SK-N-SH treated with all-trans-retinoic acid at 6 μM for 48 hours (cell line): Measurements from ENCODE around the gene ERN1.

ENCODE experiments used
- ATAC-seq: fragments of 200-7000 bp; cut with Tn5 transposase; 3 replicates; pipeline ENCODE4 v1.9.1; 2020; ENCODE audit warnings: mild to moderate bottlenecking, moderate library complexity
- ARNTL ChIP-seq: fragments of 450-650 bp; formaldehyde crosslinking; IDR thresholded peaks from 2 replicates; pipeline ENCODE4 v1.5.0; 2020; ENCODE audit warnings: low read depth, mild to moderate bottlenecking, moderate library complexity, borderline replicate concordance
- BACH2 ChIP-seq: fragments of 250-450 bp; sonication (Bioruptor Pico); IDR thresholded peaks from 2 replicates; pipeline ENCODE4 v1.9.0; 2021; ENCODE audit warnings: mild to moderate bottlenecking, borderline replicate concordance
- CREB5 ChIP-seq: fragments of 250-450 bp; sonication (Bioruptor Pico); IDR thresholded peaks from 2 replicates; pipeline ENCODE4 v1.5.1; 2020; ENCODE audit warnings: low read depth, mild to moderate bottlenecking, moderate library complexity
- CSDC2 ChIP-seq: fragments of 250-450 bp; sonication (Bioruptor Pico); IDR thresholded peaks from 2 replicates; pipeline ENCODE4 v1.5.0; 2020; ENCODE audit warnings: mild to moderate bottlenecking, moderate library complexity
- ESRRG ChIP-seq: fragments of 250-450 bp; sonication (Bioruptor Pico); IDR thresholded peaks from 2 replicates; pipeline ENCODE4 v1.6.1; 2021; ENCODE audit warnings: mild to moderate bottlenecking
- GLIS3 ChIP-seq: fragments of 250-450 bp; sonication (Bioruptor Pico); IDR thresholded peaks from 2 replicates; pipeline ENCODE4 v1.5.0; 2020; ENCODE audit warnings: mild to moderate bottlenecking, moderate library complexity
- ISL1 ChIP-seq: fragments of 250-450 bp; sonication (Bioruptor Pico); IDR thresholded peaks from 2 replicates; pipeline ENCODE4 v2.1.2; 2022; ENCODE audit warnings: mild to moderate bottlenecking, moderate library complexity
- OSR1 ChIP-seq: fragments of 250-450 bp; sonication (Bioruptor Pico); IDR thresholded peaks from 2 replicates; pipeline ENCODE4 v1.8.0; 2022; ENCODE audit warnings: moderate library complexity, mild to moderate bottlenecking, inconsistent platforms
- POU6F1 ChIP-seq: fragments of 250-450 bp; sonication (Bioruptor Pico); IDR thresholded peaks from 2 replicates; pipeline ENCODE4 v1.8.0; 2021; ENCODE audit warnings: low read depth, mild to moderate bottlenecking, moderate library complexity, borderline replicate concordance
- PPARA ChIP-seq: fragments of 250-450 bp; sonication (Bioruptor Pico); IDR thresholded peaks from 2 replicates; pipeline ENCODE4 v1.5.0; 2020; ENCODE audit warnings: mild to moderate bottlenecking, borderline replicate concordance
- RARB ChIP-seq: fragments of 250-450 bp; sonication (Bioruptor Pico); IDR thresholded peaks from 2 replicates; pipeline ENCODE4 v1.8.0; 2021; ENCODE audit warnings: mild to moderate bottlenecking, moderate library complexity
- SNAI2 ChIP-seq: fragments of 250-450 bp; sonication (Bioruptor Pico); IDR thresholded peaks from 2 replicates; pipeline ENCODE4 v1.5.0; 2020; ENCODE audit warnings: mild to moderate bottlenecking, moderate library complexity
- TCF4 ChIP-seq: fragments of 250-450 bp; sonication (Bioruptor Pico); IDR thresholded peaks from 2 replicates; pipeline ENCODE4 v1.8.0; 2021; ENCODE audit warnings: mild to moderate bottlenecking, moderate library complexity, borderline replicate concordance
- TOX ChIP-seq: fragments of 250-450 bp; sonication (Bioruptor Pico); IDR thresholded peaks from 2 replicates; pipeline ENCODE4 v1.8.0; 2021; ENCODE audit warnings: mild to moderate bottlenecking, moderate library complexity, borderline replicate concordance
- ZC3H10 ChIP-seq: fragments of 250-450 bp; sonication (Bioruptor Pico); IDR thresholded peaks from 2 replicates; pipeline ENCODE4 v1.5.1; 2021; ENCODE audit warnings: mild to moderate bottlenecking, moderate library complexity
- ZFP3 ChIP-seq: fragments of 250-450 bp; sonication (Bioruptor Pico); IDR thresholded peaks from 2 replicates; pipeline ENCODE4 v1.5.0; 2020; ENCODE audit warnings: mild to moderate bottlenecking, moderate library complexity
- ZNF565 ChIP-seq: fragments of 450-650 bp; formaldehyde crosslinking; conservative IDR thresholded peaks from 2 replicates; pipeline ENCODE4 v1.5.0; 2020; ENCODE audit warnings: low read depth, mild to moderate bottlenecking, moderate library complexity
- ZNF70 ChIP-seq: fragments of 450-650 bp; formaldehyde crosslinking; IDR thresholded peaks from 2 replicates; pipeline ENCODE4 v1.5.0; 2020; ENCODE audit warnings: mild to moderate bottlenecking, moderate library complexity
- TF ChIP-seq, protein P1 (sequence below): fragments of 250-450 bp; sonication (Bioruptor Pico); IDR thresholded peaks from 2 replicates; pipeline ENCODE4 v1.5.1; 2021; ENCODE audit warnings: mild to moderate bottlenecking, moderate library complexity
- TF ChIP-seq, protein P2 (sequence below): fragments of 250-450 bp; sonication (Bioruptor Pico); IDR thresholded peaks from 2 replicates; pipeline ENCODE4 v1.5.0; 2020; ENCODE audit warnings: mild to moderate bottlenecking, moderate library complexity

The ERN1 gene

GRCh38 chr17:64087252-64088005, 42.5 kb downstream of the ERN1 start:
- TF ChIP-seq ARNTL (CRISPR knock-in tag) (no peak), TCF4 (no peak), ZNF565 (no peak), BACH2 (CRISPR knock-in tag) (no peak), GLIS3 (CRISPR knock-in tag) (no peak), SNAI2 (CRISPR knock-in tag) (no peak), ZFP3 (CRISPR knock-in tag) (no peak), CREB5 (no peak), TOX (CRISPR knock-in tag) (no peak), RARB (no peak), ISL1 (no peak), POU6F1 (no peak), ESRRG (no peak), CSDC2 (CRISPR knock-in tag) (no peak), PPARA (CRISPR knock-in tag) (no peak), ZNF70 (CRISPR knock-in tag) (no peak), OSR1 (CRISPR knock-in tag) (no peak), ZC3H10 (CRISPR knock-in tag) (no peak)
- TF ChIP-seq, protein P1, sequence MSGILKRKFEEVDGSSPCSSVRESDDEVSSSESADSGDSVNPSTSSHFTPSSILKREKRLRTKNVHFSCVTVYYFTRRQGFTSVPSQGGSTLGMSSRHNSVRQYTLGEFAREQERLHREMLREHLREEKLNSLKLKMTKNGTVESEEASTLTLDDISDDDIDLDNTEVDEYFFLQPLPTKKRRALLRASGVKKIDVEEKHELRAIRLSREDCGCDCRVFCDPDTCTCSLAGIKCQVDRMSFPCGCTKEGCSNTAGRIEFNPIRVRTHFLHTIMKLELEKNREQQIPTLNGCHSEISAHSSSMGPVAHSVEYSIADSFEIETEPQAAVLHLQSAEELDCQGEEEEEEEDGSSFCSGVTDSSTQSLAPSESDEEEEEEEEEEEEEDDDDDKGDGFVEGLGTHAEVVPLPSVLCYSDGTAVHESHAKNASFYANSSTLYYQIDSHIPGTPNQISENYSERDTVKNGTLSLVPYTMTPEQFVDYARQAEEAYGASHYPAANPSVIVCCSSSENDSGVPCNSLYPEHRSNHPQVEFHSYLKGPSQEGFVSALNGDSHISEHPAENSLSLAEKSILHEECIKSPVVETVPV (CRISPR knock-in tag) = no peak
- TF ChIP-seq, protein P2, sequence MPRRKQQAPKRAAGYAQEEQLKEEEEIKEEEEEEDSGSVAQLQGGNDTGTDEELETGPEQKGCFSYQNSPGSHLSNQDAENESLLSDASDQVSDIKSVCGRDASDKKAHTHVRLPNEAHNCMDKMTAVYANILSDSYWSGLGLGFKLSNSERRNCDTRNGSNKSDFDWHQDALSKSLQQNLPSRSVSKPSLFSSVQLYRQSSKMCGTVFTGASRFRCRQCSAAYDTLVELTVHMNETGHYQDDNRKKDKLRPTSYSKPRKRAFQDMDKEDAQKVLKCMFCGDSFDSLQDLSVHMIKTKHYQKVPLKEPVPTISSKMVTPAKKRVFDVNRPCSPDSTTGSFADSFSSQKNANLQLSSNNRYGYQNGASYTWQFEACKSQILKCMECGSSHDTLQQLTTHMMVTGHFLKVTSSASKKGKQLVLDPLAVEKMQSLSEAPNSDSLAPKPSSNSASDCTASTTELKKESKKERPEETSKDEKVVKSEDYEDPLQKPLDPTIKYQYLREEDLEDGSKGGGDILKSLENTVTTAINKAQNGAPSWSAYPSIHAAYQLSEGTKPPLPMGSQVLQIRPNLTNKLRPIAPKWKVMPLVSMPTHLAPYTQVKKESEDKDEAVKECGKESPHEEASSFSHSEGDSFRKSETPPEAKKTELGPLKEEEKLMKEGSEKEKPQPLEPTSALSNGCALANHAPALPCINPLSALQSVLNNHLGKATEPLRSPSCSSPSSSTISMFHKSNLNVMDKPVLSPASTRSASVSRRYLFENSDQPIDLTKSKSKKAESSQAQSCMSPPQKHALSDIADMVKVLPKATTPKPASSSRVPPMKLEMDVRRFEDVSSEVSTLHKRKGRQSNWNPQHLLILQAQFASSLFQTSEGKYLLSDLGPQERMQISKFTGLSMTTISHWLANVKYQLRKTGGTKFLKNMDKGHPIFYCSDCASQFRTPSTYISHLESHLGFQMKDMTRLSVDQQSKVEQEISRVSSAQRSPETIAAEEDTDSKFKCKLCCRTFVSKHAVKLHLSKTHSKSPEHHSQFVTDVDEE (CRISPR knock-in tag) = no peak
- ATAC-seq = no peak

DNA sequence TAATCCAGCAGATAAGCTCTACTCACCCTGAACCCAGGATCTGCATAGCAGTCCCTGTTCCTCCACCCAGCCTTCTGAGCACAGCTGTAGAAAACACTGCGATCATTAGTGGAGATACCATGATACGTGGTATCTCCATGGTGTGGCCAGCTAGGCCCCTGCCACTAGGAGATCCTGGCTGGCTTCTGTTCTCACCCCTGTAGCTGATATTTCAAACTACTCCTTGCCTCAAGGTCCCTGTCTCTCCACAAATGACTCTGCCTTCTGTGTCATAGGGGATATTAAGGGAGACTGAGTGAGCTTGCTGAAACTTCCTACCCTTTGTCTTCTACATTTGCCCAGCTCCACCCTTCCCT, 44.3 kb downstream of the ERN1 start:
- no peak for ATAC-seq

More for the DNA sequence above, 44.3 kb downstream of the ERN1 start:
- TF ChIP-seq, protein P2 (CRISPR knock-in tag) = no peak
- TF ChIP-seq OSR1 (CRISPR knock-in tag) (no peak), ZC3H10 (CRISPR knock-in tag) (no peak)
